K562 (cell line): ENCODE measurements around the gene PGBD1. TPM values are rescaled to one million over a fixed set of nuclear protein-coding genes. Genes with fewer than 3 reads are reported as not detected.

Source experiments
- BCLAF1 ChIP-seq, 2 experiments: fragments of 450-650 bp in 1 of 2; IDR thresholded peaks; 2 replicates each; pipeline ENCODE4 v1.6.1; 2011 to 2017; ENCODE audit warnings: low read depth in 2 of 2, antibody characterized with exemption in 1 of 2, borderline replicate concordance in 1 of 2, low read length in 1 of 2, mild to moderate bottlenecking in 1 of 2, mixed read lengths in 1 of 2; ENCODE audit not compliant: control insufficient read depth in 1 of 2
- BMI1 ChIP-seq: fragments of 150-350 bp; IDR thresholded peaks from 2 replicates; pipeline ENCODE4 v1.6.1; 2014; ENCODE audit warnings: low read length
- CAMTA2 ChIP-seq: fragments of 250-450 bp; sonication (Bioruptor Pico); conservative IDR thresholded peaks from 2 replicates; pipeline ENCODE4 v1.5.1; 2022
- ELF1 ChIP-seq: fragments of 200-800 bp; sonication (Bioruptor generic); IDR thresholded peaks from 2 replicates; pipeline ENCODE4 v1.6.1; 2016; ENCODE audit warnings: missing genetic modification characterization, missing compliant biosample characterization
- EWSR1 ChIP-seq: fragments of 450-650 bp; IDR thresholded peaks from 2 replicates; pipeline ENCODE4 v1.6.1; 2018; ENCODE audit warnings: borderline replicate concordance, mild to moderate bottlenecking, low read depth, moderate library complexity; ENCODE audit not compliant: partially characterized antibody
- HMG20A ChIP-seq: fragments of 450-650 bp; formaldehyde crosslinking; conservative IDR thresholded peaks from 2 replicates; pipeline ENCODE4 v1.4.0; 2020; ENCODE audit warnings: mild to moderate bottlenecking, mixed read lengths
- HMGXB4 ChIP-seq: sonication (generic); formaldehyde crosslinking; IDR thresholded peaks from 2 replicates; pipeline ENCODE4 v1.8.1; 2023; ENCODE audit warnings: mild to moderate bottlenecking, missing genetic modification reagents
- JUND ChIP-seq, 2 experiments: IDR thresholded peaks; 2 replicates in 1 of 2; 3 replicates in 1 of 2; pipeline ENCODE4 v1.6.1; 2011; ENCODE audit warnings: borderline replicate concordance in 2 of 2, low read depth in 2 of 2, low read length in 2 of 2, improper control_type of control experiment in 1 of 2, missing biosample characterization in 1 of 2, missing genetic modification characterization in 1 of 2, missing genetic modification reagents in 1 of 2
- LEF1 ChIP-seq: fragments of 450-650 bp; IDR thresholded peaks from 2 replicates; pipeline ENCODE4 v1.6.1; 2016; ENCODE audit warnings: mild to moderate bottlenecking
- MTA1 ChIP-seq: fragments of 450-650 bp; IDR thresholded peaks from 2 replicates; pipeline ENCODE4 v1.6.1; 2017; ENCODE audit warnings: borderline replicate concordance
- MYNN ChIP-seq, 2 experiments: sonication (generic); formaldehyde crosslinking in 1 of 2; IDR thresholded peaks; 2 replicates each; pipeline versions ENCODE4 v1.5.0 to v1.6.1; 2016 to 2020; ENCODE audit warnings: antibody characterized with exemption in 1 of 2, missing genetic modification reagents in 1 of 2
- RBBP5 ChIP-seq: fragments of 200-600 bp; sonication (generic); IDR thresholded peaks from 2 replicates; pipeline ENCODE4 v1.6.1; 2012; ENCODE audit warnings: borderline replicate concordance, mild to moderate bottlenecking, low read length, control low read depth, inconsistent platforms; ENCODE audit not compliant: insufficient read depth, poor library complexity, severe bottlenecking
- ZBTB8A ChIP-seq: fragments of 450-650 bp; IDR thresholded peaks from 2 replicates; pipeline ENCODE4 v1.6.1; 2018; ENCODE audit warnings: mild to moderate bottlenecking, moderate library complexity; ENCODE audit not compliant: partially characterized antibody
- ZFP36 ChIP-seq: fragments of 150-350 bp; IDR thresholded peaks from 2 replicates; pipeline ENCODE4 v1.6.1; 2018; ENCODE audit warnings: low read length, low read depth; ENCODE audit not compliant: partially characterized antibody
- ZFP91 ChIP-seq: sonication (generic); formaldehyde crosslinking; IDR thresholded peaks from 2 replicates; pipeline ENCODE4 v1.8.0; 2022; ENCODE audit warnings: mild to moderate bottlenecking, missing genetic modification reagents
- ZNF511 ChIP-seq: sonication (generic); formaldehyde crosslinking; IDR thresholded peaks from 2 replicates; pipeline ENCODE4 v1.8.0; 2022; ENCODE audit warnings: mild to moderate bottlenecking, missing genetic modification reagents
- ZNF57 ChIP-seq: fragments of 450-650 bp; formaldehyde crosslinking; IDR thresholded peaks from 2 replicates; pipeline ENCODE4 v1.4.0; 2020; ENCODE audit warnings: mild to moderate bottlenecking, moderate library complexity
- polyA plus RNA-seq, 8 experiments: library from polyadenylated mRNA; depleted of rRNA in 4 of 8; stranded (reverse) in 5 of 8; unstranded in 3 of 8; fragments of >200 nt; fragmentation: Nextera tagmentation in 2 of 8; fragmentation: Illumina TruSeq in 1 of 8; extraction: Ambion mirVana in 2 of 8; extraction: Trizol in 1 of 8; gene quantifications; 2 replicates each; pipeline versions ENCODE4 v1.2.1 to v1.2.3, GENCODE V29; 2011 to 2014; ENCODE audit warnings: inconsistent platforms in 1 of 8, missing spikeins in 1 of 8
- total RNA-seq, 7 experiments: library from RNA; depleted of rRNA in 6 of 7; stranded (reverse); fragments of >200 nt in 6 of 7; fragmentation: Illumina TruSeq in 2 of 7; extraction: Trizol in 2 of 7; gene quantifications; 2 replicates each; pipeline versions ENCODE4 v1.2.1 to v1.2.3, GENCODE V29; 2011 to 2021; ENCODE audit warnings: low replicate concordance in 1 of 7

The PGBD1 gene
- total and polyA plus RNA-seq, 9 of the 15 experiments (the other 6 are each of a cell fraction or from before 2014, with no cell fraction given) = 3.3 to 9.0 (median 7.3) TPM

- TF ChIP-seq HMGXB4 (CRISPR knock-in tag) (peak; percentile 56; the same call in 1 of the 2 replicates), HMG20A (CRISPR knock-in tag) (no peak), LEF1 (peak; percentile 79), MYNN (IDR thresholded peaks at IDR 0.05) (peak; percentile 65; the same call in 1 of the 2 replicates), MYNN (CRISPR knock-in tag; IDR thresholded peaks at IDR 0.05) (no peak), CAMTA2 (CRISPR knock-in tag) (no peak), ZBTB8A (no peak), ZFP91 (0 out of 2 replicates have a peak, but pooled peaks have one; percentile 4), RBBP5 (peak; percentile 89), JUND (IDR thresholded peaks at IDR 0.05; ENCODE audit: borderline replicate concordance, low read depth, low read length) (peak; percentile 77), JUND (tag; IDR thresholded peaks at IDR 0.05; ENCODE audit: borderline replicate concordance, low read depth, low read length) (peak; percentile 9; the same call in 1 of the 3 replicates), ZNF57 (CRISPR knock-in tag) (no peak), BMI1 (no peak), ELF1 (peak; percentile 99), BCLAF1 (IDR thresholded peaks at IDR 0.05; ENCODE audit: borderline replicate concordance in 1 of 2, control insufficient read depth in 1 of 2, low read depth in 2 of 2, low read length in 1 of 2) (peak in 1 of 2 experiments; percentile 75; a peak in 1 of 4 replicates), MTA1 (peak; percentile 90), ZFP36 (peak; percentile 55), ZNF511 (peak; percentile 94; the same call in 1 of the 2 replicates), EWSR1 (no peak)
Observed at GRCh38 chr6:28349892-28350737, 68.7 kb downstream of the PGBD1 start, which contains the start of gene ZKSCAN3 (continued).
